Mammary epithelial cell (primary cell): ENCODE results near the gene GLIPR1L1.

ENCODE experiments used
- EZH2 ChIP-seq: IDR thresholded peaks from 2 replicates; pipeline ENCODE4 v1.6.1; 2012; ENCODE audit warnings: low read length, inconsistent platforms, borderline replicate concordance
- TF ChIP-seq, protein P1 (sequence below), 2 donors: IDR thresholded peaks in 1 of 2; conservative IDR thresholded peaks in 1 of 2; 2 replicates each; pipeline ENCODE4 v1.5.1; 2011 to 2012; ENCODE audit warnings: inconsistent platforms in 2 of 2, low read length in 2 of 2, mild to moderate bottlenecking in 2 of 2, control low read depth in 1 of 2, low read depth in 1 of 2; ENCODE audit not compliant: insufficient read depth in 1 of 2; ENCODE audit errors: extremely low read depth in 1 of 2

DNA sequence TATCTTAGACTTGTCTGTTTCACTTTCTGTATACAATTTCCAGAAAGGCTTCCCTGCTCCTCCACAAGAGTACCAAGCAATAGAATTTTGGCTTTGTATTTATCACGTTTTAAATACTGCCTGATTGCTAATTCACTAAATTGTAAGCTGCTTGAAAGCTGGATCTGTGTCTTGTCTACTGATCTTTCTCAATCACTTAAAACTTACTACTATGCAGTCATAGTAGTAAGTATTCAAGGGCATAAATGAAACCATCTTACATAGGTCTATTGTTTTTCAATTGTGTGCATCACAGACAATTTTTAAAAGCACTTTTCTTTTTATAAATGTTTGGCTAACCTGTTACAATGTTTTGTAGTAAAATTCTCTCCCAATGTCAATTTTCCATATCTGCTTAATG lies 55.2 kb downstream of the GLIPR1L1 start:
- no peak for TF ChIP-seq EZH2
- TF ChIP-seq, protein P1, sequence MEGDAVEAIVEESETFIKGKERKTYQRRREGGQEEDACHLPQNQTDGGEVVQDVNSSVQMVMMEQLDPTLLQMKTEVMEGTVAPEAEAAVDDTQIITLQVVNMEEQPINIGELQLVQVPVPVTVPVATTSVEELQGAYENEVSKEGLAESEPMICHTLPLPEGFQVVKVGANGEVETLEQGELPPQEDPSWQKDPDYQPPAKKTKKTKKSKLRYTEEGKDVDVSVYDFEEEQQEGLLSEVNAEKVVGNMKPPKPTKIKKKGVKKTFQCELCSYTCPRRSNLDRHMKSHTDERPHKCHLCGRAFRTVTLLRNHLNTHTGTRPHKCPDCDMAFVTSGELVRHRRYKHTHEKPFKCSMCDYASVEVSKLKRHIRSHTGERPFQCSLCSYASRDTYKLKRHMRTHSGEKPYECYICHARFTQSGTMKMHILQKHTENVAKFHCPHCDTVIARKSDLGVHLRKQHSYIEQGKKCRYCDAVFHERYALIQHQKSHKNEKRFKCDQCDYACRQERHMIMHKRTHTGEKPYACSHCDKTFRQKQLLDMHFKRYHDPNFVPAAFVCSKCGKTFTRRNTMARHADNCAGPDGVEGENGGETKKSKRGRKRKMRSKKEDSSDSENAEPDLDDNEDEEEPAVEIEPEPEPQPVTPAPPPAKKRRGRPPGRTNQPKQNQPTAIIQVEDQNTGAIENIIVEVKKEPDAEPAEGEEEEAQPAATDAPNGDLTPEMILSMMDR (conservative IDR thresholded peaks at IDR 0.05 in 1 of 2, IDR thresholded peaks at IDR 0.05 in 1 of 2; ENCODE audit: extremely low read depth in 1 of 2, insufficient read depth in 1 of 2, low read depth in 1 of 2, low read length in 2 of 2): no peak
